NB4 (cell line): Measurements from ENCODE around the gene IQSEC3.

Source experiments
- DNase-seq: peaks from one replicate; pipeline ENCODE4 v3.0.0; 2010; ENCODE audit warnings: low read depth
- H3K4me3 ChIP-seq: one replicate; pipeline ENCODE4 v1.5.1; 2011; ENCODE audit warnings: mild to moderate bottlenecking, low read depth, low read length, moderate library complexity
- MAX ChIP-seq: IDR thresholded peaks from 2 replicates; pipeline ENCODE4 v1.6.1; 2011; ENCODE audit warnings: low read depth, low read length
- MYC ChIP-seq: IDR thresholded peaks from 2 replicates; pipeline ENCODE4 v1.6.1; 2011; ENCODE audit warnings: low read depth, low read length
- POLR2A ChIP-seq: IDR thresholded peaks from 2 replicates; pipeline ENCODE4 v1.6.1; 2011; ENCODE audit warnings: mild to moderate bottlenecking; ENCODE audit not compliant: insufficient read length; ENCODE audit errors: extremely low read depth
- TF ChIP-seq, protein P1 (sequence below): IDR thresholded peaks from one replicate; pipeline ENCODE4 v1.5.1; 2012; ENCODE audit warnings: low read depth, low read length

Gene IQSEC3

GRCh38 chr12:139585-139984, 73.0 kb downstream of the IQSEC3 start:
- DNase-seq: no peak
- no peak overlapping the region for H3K4me3 ChIP-seq
- no peak for TF ChIP-seq MYC
- TF ChIP-seq, protein P1, sequence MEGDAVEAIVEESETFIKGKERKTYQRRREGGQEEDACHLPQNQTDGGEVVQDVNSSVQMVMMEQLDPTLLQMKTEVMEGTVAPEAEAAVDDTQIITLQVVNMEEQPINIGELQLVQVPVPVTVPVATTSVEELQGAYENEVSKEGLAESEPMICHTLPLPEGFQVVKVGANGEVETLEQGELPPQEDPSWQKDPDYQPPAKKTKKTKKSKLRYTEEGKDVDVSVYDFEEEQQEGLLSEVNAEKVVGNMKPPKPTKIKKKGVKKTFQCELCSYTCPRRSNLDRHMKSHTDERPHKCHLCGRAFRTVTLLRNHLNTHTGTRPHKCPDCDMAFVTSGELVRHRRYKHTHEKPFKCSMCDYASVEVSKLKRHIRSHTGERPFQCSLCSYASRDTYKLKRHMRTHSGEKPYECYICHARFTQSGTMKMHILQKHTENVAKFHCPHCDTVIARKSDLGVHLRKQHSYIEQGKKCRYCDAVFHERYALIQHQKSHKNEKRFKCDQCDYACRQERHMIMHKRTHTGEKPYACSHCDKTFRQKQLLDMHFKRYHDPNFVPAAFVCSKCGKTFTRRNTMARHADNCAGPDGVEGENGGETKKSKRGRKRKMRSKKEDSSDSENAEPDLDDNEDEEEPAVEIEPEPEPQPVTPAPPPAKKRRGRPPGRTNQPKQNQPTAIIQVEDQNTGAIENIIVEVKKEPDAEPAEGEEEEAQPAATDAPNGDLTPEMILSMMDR: no peak
- no peak for TF ChIP-seq POLR2A
- no peak for TF ChIP-seq MAX

DNA sequence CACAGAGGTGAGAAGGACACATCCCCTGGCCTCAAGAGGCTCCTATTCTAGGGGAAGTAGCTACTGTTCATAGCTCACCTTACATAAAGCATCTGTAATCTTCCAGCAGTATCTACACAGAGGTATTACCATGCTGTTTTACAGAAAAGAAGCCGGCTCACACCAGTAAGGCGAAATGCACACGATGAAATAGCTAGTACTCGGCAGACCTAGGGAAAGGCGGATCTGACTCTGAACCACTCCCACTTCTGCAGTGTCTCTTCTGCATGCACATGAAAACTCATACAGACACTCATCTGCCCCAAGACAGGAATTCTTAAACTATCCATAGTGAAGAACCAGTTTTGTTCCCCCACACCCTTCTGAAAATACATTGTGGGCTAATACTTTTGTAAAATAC, 73.6 kb downstream of the IQSEC3 start:
- H3K4me3 ChIP-seq: no peak overlapping the region
- no peak for TF ChIP-seq MYC
- no peak for TF ChIP-seq MAX
- no peak for TF ChIP-seq POLR2A
- TF ChIP-seq, protein P1: no peak
- DNase-seq: no peak

GRCh38 chr12:143964-144649, 77.5 kb downstream of the IQSEC3 start:
- TF ChIP-seq MAX (no peak), MYC (no peak), POLR2A (no peak)
- TF ChIP-seq, protein P1: no peak
- DNase-seq: no peak
- H3K4me3 ChIP-seq: no peak overlapping the region

- no peak overlapping the region for H3K4me3 ChIP-seq
- TF ChIP-seq MAX (no peak), MYC (no peak), POLR2A (no peak)
- TF ChIP-seq, protein P1: no peak
- no peak for DNase-seq
Measured at GRCh38 chr12:144650-145284, 78.2 kb downstream of the IQSEC3 start.

GRCh38 chr12:145369-145960, 78.9 kb downstream of the IQSEC3 start:
- TF ChIP-seq POLR2A (no peak), MYC (no peak), MAX (no peak)
- TF ChIP-seq, protein P1: no peak
- DNase-seq: no peak
- no peak overlapping the region for H3K4me3 ChIP-seq
